Testis (tissue), 2 donors: Measurements from ENCODE around the gene KLRF2.

Experiments used
- CTCF ChIP-seq, 3 experiments: fragments of 450-650 bp in 2 of 3; fragments of 200-600 bp in 1 of 3; sonication (generic) in 1 of 3; IDR thresholded peaks; one replicate each; pipeline ENCODE4 v1.5.1; 2016 to 2019; ENCODE audit warnings: antibody characterized with exemption in 3 of 3, mild to moderate bottlenecking in 2 of 3, moderate library complexity in 1 of 3
- POLR2A ChIP-seq: fragments of 450-650 bp; IDR thresholded peaks from one replicate; pipeline ENCODE4 v1.6.1; 2017; ENCODE audit warnings: antibody characterized with exemption, mild to moderate bottlenecking, moderate library complexity

GRCh38 chr12:9932270-9932669 is 51.0 kb downstream of the KLRF2 start, which contains the start of gene CLEC2A:
- no peak for TF ChIP-seq CTCF (IDR thresholded peaks at IDR 0.05)
- no peak for TF ChIP-seq POLR2A
